ENCODE measurements around the gene FSIP1.
A peak's percentile ranks its signal among the peaks of the same experiment; 100 is the strongest.

Gene FSIP1

DNA sequence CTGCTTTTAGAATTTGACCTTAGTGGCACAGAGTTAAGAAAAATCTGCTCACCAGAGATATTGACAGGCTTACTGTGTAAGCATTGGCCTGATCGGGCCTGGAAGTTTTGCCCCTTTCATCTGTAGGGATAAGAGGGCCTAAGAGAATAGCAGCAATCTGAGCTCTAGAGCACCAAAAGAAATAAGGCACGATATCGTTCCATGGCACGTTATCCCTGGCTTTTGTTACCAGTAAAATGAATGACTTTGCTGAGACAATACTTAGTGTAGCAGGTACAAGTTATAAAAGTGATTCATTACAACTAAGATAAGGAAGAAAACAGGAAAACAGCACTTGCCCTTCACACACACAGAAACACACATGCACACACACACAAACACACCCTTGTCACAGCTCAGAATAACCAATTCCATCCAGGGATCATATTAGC is 196.8 kb downstream of the FSIP1 start:
- DNase-seq (ENCODE audit: extremely low read depth in 1 of 2, low read depth in 1 of 2), result no peak

DNA sequence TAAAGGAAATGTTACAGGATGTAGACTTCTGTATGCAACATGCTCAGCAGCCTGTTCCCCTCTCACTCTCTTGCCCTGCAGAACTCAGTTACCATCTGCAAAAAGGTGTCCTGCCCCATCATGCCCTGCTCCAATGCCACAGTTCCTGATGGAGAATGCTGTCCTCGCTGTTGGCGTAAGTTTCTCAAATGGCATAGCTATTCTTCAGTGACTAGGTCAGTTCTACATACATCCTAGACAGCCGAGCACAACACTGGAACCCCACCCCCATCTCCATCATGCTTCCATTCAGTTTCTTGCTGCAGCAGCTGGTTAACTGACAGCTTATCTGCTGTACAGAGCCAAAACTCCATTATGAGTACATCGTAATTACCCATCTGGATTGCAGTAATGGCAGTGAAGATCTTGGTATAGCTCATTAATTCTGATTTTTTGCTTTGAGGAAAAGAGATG is 197.2 kb downstream of the FSIP1 start:
- no peak for DNase-seq (ENCODE audit: extremely low read depth in 1 of 2, low read depth in 1 of 2)

DNA sequence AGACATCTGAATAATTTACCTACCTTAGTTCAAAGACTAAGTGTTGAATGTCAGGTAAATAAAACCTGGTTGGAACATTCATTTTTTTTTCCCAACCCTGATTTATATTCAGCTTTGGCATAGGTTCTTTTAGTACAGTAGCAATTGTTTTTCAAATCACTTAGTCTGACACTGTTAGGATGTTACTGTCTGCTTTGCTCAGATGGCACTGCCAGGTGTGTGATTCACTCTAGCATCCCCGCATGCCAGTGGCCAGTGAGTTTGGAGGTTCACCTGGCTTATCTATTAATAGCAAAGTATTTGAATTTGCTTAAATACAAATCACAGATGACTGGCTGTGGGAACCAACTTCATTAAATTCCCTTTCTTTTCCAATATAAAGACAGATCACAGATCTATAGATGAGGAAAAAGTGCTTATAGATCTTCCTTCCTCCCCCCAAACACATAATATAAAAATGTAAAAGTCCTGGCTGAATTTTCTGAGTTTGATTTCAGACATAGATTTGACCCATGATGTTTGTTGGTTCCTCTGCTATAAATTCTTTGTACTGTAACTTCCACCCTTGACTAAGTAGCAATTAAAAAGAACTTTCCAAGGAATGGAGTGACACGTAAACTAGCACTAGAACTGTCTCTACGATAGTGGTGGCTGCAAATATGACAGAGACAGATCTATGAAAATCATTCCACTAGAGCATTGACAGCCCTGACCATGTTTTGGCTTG is 197.8 kb downstream of the FSIP1 start:
- no peak for DNase-seq (ENCODE audit: extremely low read depth in 1 of 2, low read depth in 1 of 2)

DNA sequence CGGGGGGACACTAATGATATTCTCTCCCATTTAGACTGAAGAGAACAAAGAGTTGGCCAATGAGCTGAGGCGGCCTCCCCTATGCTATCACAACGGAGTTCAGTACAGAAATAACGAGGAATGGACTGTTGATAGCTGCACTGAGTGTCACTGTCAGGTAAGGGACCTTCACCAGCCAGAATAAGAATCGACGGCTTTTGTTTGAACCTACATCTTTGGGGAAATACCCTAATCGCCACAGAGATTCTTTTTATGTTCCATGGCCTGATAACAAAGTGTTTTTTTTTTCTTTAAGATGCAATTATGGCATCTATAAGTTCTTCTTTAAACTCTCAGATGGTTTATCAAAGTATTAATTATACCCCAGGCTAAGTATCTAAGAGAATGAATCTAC is 198.4 kb downstream of the FSIP1 start:
- DNase-seq (ENCODE audit: extremely low read depth in 1 of 2, low read depth in 1 of 2), result no peak

DNA sequence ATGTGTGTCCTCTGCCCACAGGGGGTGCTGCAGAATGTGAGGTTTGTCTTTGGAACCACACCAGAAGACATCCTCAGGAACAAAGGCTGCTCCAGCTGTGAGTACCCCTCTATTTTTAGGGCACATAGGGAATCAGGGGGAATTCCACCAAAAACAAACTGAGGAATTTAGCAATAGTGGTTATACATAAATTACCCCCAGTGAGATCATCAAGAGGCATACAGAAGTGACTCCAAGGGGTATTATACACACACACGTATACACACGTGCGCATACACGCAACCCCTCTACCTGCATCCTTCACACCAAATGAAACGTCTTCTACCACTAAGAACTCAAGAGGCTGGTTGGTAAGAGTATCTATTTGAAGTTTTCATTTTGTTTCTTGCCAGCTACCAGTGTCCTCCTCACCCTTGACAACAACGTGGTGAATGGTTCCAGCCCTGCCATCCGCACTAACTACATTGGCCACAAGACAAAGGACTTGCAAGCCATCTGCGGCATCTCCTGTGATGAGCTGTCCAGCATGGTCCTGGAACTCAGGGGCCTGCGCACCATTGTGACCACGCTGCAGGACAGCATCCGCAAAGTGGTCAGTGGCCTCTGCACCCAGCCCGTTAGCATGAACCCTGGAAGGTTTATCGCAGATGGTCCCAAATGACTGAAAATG is 198.9 kb downstream of the FSIP1 start:
- DNase-seq (ENCODE audit: extremely low read depth in 1 of 2, low read depth in 1 of 2), result no peak

DNA sequence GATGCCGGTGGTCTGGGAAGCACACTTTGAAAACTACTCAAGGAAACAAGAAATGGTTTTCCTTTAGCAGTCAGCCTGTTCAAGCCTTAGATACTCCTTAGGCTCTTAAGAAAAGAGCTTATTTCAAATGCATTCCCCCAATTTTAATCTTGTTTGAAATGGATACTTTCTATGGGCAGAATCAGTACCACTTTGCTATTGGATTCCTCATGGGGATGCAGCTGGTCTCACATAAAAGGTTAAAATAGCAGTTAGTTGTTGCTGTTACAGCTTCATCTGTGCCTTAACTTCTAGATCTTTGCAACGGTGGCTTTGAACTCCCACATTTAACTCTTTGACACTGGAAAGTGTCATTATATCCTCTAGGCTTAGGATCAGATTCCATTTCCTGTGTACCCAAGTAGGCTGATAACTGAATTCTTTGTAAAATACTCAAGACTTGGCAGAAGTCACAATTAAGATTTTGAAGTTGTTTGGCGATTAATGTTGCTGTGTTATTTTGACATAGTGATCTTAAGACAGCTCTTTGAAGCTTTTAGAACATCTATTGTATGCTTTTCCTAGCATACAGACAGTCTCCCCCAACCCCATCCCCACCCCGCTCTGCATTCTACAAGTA is 199.6 kb downstream of the FSIP1 start:
- no peak for DNase-seq (ENCODE audit: extremely low read depth in 1 of 2, low read depth in 1 of 2)

DNA sequence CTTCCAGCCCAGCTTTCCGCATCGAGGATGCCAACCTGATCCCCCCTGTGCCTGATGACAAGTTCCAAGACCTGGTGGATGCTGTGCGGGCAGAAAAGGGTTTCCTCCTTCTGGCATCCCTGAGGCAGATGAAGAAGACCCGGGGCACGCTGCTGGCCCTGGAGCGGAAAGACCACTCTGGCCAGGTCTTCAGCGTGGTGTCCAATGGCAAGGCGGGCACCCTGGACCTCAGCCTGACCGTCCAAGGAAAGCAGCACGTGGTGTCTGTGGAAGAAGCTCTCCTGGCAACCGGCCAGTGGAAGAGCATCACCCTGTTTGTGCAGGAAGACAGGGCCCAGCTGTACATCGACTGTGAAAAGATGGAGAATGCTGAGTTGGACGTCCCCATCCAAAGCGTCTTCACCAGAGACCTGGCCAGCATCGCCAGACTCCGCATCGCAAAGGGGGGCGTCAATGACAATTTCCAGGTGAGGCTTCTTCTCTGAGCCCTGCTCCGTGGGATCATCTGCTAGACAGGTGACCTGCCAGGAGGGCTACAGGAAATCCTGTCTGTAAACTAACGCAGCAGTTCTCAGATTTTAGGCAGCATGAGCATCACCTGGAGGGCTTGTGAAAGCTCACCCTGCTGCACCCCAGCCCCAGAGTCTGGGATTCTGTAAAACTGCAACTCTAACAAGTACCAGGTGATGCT is 200.2 kb downstream of the FSIP1 start:
- DNase-seq (ENCODE audit: extremely low read depth in 1 of 2, low read depth in 1 of 2), result no peak

DNA sequence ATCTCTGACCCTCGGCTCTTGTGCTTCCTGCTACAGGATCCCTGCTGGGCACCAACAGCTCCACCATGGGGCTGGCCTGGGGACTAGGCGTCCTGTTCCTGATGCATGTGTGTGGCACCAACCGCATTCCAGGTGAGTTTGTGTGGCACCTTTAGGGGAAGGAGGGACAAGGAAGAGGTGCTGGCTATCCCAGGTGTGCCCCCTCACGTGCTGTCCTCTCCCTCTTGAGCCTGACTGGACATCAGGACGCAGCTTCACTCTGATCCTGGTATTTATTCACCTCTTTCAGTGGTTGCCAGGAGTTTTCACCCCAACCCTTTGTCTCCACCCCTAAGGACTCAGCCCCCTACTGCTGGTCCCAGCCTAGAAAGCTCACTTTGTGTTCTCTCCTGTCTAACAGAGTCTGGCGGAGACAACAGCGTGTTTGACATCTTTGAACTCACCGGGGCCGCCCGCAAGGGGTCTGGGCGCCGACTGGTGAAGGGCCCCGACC is 200.8 kb downstream of the FSIP1 start:
- DNase-seq (ENCODE audit: extremely low read depth in 1 of 2, low read depth in 1 of 2), result no peak

DNA sequence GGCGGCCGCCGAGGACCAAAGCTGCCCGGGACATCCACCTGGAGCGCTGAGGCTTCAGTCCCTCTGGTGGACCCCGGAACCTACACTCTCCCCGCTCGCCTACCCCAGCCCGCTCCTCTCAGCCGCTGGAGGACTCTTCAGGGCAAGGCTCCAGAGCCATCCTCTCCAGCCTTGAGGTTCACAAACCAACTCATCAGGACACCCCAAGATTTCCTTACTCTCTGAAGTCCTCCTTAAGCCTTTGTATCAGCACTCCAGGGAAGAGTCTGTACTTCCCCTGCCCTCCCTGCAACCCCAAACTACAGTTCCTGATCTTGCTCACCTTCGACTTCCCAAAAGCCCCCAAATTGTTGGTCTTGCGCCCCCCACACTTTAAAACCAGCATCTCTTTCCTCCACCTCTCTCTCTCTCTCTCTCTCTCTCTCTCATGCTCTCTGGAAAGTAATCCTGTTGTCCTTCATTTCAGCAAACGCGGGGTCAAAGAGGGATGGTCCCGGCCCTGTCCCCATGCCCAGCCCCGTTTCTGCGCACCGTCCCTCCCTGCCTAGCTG is 201.3 kb downstream of the FSIP1 start:
- DNase-seq (ENCODE audit: extremely low read depth in 1 of 2, low read depth in 1 of 2), result no peak

DNA sequence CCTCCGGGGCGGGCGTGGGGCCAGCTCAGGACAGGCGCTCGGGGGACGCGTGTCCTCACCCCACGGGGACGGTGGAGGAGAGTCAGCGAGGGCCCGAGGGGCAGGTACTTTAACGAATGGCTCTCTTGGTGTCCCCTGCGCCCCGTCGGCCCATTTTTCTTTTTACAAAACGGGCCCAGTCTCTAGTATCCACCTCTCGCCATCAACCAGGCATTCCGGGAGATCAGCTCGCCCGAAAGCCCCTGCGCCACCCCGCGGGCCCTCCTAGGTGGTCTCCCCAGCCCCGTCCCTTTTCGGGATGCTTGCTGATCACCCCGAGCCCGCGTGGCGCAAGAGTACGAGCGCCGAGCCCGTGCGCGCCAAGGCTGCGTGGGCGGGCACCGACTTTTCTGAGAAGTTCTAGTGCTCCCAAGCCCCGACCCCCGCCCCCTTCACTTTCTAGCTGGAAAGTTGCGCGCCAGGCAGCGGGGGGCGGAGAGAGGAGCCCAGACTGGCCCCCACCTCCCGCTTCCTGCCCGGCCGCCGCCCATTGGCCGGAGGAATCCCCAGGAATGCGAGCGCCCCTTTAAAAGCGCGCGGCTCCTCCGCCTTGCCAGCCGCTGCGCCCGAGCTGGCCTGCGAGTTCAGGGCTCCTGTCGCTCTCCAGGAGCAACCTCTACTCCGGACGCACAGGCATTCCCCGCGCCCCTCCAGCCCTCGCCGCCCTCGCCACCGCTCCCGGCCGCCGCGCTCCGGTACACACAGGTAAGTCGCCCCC is 202.0 kb downstream of the FSIP1 start, which contains the start of gene THBS1:
Gene THBS1 (plus strand): TSS at position 595 of the 757 bp plus-strand sequence. CDS start 779 bp downstream, outside the sequence.
- peak in 1 of 2 donors; percentile 18 for DNase-seq (ENCODE audit: extremely low read depth in 1 of 2, low read depth in 1 of 2)

DNA sequence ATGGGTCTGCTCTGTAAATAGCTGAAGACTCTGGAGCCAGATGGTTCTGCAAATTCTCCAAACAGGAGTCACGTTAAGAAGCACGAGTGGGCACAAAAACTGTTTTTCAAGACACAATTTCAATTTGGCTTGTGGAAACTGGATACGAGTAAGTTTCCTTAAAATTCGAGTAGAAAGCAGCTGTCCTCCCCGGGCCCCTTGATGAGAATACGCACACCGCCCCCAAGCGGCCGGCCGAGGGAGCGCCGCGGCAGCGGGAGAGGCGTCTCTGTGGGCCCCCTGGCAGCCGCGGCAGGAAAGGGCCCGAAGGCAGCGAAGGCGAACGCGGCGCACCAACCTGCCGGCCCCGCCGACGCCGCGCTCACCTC is 202.5 kb downstream of the FSIP1 start:
- DNase-seq (ENCODE audit: extremely low read depth in 1 of 2, low read depth in 1 of 2), result peak; percentile 72 to 73

DNA sequence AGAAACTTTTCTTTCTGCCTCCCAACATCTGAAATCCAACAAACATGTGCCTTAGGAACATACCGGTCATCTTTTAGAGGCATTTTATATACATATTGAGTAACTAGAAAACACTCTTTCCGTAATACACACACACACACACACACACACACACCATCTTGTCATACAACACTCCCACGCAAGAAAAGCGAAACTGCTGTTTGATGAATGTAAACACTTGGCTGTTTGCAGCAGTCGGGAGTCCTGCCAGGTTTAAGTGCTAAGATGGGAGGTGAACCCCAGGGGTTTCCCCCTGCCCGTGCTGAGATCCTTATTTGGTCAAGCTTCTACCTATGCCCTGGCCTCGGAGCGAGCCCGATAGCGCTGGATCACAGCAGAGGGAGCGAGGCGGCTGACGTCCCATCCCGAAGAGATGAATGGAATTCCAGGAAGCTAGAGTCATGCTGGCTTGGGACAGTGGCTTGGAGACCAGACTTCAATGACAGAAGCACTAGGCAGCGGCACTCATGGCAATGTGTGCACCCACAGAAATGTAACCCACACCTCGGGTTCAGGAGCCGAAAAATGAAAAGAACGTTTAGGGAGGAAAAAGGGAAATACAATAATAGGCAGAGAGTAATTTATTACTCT is 203.0 kb downstream of the FSIP1 start:
- no peak for DNase-seq (ENCODE audit: extremely low read depth in 1 of 2, low read depth in 1 of 2)

DNA sequence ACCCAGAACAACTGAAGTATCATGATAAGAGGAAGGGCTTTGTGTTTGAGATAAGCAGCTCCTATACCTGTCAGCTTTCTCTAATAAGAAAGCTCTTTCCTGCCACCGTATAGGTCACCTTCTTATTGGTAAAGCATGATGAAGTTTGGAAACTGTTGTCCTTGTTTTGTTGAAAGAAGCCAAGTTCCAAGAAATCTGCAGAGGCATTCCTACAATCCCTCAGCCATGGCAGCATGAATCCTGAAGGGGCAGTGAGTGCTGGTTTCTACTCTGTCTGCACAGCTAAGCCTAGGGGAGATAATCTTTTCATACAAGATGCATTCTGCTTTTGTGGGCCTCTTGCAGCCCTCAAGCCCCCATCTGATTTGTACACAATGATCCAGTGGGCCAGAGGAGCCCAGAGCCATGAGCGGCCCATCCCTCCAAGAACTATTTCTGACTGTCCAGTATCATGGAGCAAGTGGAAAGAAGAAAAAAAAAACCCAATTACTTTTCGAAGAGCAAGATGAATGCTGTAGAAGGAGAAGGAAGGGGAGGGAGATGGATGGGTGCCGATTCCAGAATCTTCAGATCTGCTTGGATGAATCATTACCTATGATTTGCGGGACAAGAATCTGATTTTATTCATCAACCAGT is 203.7 kb downstream of the FSIP1 start:
- no peak for DNase-seq (ENCODE audit: extremely low read depth in 1 of 2, low read depth in 1 of 2)

DNA sequence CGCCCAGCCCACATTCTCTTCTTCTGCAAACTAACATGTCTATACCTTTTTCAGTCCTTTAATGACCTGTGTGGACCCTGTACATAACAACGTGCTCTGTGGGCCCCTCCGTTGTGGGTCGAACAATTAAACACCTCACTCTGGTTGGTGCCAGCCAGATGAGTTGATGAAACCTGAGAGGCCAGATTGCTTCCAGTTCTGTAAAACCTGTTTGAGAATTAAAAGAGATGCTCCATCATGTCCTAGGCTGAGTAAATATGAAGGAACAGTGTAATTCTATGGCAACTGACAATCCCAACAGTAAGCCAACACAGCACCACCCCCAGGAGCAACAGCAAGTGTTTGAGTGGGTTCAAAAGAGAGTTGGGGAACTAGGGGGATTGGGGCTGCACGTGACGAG is 207.5 kb downstream of the FSIP1 start:
- no peak for DNase-seq (ENCODE audit: extremely low read depth in 1 of 2, low read depth in 1 of 2)

DNA sequence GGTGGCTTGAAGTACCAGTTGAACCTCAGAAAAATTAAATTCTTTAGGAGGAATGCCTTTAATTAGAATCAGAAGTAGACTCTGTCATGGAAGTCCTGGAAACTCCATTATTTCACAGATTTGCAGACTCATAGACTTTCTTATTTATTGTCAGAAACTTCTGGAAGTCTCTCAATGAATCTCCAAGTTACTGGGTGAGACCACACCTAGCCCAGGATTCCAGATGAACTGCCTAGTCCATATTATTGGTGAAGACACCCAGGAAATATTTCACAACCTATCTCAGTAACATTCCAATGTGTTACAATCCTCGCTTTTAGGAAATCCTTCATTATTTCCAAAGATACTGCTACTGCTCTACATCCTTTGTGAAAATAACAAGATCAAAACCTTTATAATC is 208.2 kb downstream of the FSIP1 start:
- no peak for DNase-seq (ENCODE audit: extremely low read depth in 1 of 2, low read depth in 1 of 2)

DNA sequence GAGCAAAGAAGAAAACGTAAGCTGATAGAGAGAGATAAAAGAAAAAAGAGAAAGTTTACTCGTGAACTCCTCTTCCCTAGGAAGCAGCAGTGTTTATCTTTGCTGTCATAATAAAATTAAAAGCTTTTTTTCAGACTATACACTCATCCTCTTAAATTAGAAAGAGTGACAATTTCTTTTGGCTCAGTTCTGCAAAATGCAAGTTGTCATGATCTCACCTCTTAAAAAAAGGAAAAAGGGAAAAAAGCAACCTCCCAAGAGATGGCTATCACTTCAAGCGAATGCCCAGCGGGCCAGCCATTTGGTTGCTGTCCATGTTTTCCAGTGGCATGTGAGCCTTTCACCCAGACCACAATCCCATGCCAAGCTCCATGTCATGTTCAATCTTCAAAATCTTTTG is 208.8 kb downstream of the FSIP1 start:
- no peak for DNase-seq (ENCODE audit: extremely low read depth in 1 of 2, low read depth in 1 of 2)

DNA sequence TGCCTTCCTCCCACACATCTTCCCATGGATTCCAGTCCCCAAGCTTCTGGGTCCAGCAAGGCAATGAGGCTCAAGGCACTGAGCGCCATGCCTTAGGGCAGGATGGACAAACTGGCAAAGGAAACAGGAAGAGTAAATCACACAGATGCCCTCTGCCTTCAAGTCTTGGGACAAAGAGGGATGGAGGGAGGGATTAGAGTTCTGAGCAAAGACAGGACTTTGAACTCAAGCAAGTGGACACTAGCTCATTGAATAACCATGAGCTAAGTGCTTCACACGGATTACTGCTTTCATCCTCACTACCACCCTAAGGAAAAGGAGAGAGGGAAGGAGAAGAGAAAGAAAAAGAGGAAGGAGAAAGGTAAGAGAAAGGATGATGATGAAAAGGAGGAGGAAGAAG is 209.4 kb downstream of the FSIP1 start:
- DNase-seq (ENCODE audit: extremely low read depth in 1 of 2, low read depth in 1 of 2), result no peak

DNA sequence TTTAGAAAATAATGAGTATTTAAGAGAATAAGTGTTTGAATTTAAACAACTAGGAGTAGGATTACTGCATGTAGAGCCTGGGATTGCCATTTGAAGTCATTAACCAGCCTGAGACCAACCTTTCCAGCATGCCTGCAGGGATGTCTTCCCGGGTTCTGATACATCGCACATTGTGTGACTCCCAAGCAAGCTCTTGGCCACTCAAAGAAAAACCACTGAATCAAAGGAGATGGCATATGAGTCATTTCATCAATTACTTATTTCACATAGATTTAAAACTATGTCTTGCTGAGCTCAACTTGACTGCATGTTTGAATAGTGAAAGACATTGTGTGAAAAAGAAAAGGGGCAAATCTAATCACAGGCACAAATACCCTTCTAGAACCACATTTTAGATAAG is 216.8 kb downstream of the FSIP1 start:
- no peak for DNase-seq (ENCODE audit: extremely low read depth in 1 of 2, low read depth in 1 of 2)

DNA sequence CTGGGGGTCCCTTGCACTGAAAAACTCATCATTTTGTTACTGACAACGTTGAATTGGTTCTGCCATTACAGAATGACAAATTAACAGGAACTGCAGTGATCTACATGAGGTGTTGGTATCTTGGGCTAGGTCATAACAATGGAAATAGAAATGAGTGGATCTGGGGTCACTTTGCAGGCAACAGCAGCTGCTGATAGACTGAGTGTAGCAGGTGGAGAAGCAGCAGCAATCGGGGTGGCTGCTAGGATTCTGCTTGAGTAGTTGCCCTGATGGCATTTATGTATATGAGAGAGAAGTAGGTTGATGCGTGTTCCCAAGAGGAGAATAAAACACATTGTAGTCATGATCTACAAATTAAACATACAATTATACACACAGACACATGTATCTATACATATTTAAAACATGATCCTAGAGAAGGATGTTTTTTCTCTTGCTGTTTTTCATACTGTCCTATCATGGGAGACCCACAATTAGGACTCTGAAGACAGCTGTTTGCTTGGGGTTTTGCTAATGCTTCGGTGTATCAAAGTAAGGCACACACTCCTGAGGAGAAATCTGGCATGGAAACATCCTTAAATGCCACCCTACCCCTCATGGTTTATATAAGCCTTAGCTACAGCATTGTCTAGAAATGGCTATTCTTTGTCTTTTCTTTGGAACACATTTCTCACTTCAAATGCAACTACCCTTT is 217.5 kb downstream of the FSIP1 start:
- DNase-seq (ENCODE audit: extremely low read depth in 1 of 2, low read depth in 1 of 2), result no peak
